NCI-H1048 (cell line): Measurements from ENCODE around the gene KCTD10.
"Not testable (repeated sequence)": the region's sequence is repeated elsewhere in the genome, so short reads cannot be mapped to it uniquely, and the experiment has no call there.

Experiments used
- DNase-seq: peaks from one replicate; lab custom pipeline; 2025; lab: John Stamatoyannopoulos, UW

KCTD10 gene

DNA sequence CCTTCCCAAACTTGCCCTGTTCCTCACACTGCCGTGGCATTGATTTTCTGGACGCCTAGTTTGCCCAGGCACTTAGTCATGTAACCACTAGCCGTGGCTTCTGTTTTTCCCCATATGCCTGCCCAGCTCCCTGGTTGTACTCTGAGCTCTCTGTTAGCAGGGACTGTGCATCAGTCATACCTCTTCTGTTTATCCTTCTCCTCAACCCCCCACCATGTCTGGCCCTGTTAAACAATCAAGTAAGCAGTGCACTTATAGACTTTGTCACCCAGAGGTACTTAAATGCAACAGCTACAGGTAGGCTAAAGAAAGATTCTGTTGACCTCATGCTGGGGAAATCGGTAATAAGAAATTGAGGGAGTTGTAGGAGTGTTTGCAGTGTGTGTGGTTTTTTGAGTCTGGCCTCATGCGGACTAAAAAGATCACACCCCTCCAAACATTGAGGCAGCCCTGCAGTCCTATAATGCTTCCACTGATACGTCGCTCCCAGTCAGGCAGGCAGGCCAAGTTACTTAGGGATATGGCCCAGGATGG is 17.3 kb upstream of the KCTD10 start:
- DNase-seq = no peak

DNA sequence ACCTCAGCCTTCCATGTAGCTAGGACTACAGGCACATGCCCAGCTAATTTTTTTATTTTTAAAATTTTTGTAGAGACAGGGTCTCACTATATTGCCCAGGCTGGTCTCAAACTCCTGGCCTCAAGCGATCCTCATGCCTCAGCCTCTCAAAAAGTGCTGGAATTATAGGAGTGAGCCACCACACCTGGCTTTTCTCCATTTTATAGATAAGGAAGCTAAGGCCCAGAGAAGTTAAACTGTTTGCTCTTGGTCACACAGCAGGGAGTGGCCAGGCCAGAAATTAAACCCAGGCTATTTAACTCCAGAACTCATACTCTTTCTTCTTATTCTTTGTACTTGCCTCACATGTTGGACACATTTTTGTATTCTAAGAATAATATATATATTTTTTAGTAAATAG is 16.8 kb upstream of the KCTD10 start:
- DNase-seq = no peak

DNA sequence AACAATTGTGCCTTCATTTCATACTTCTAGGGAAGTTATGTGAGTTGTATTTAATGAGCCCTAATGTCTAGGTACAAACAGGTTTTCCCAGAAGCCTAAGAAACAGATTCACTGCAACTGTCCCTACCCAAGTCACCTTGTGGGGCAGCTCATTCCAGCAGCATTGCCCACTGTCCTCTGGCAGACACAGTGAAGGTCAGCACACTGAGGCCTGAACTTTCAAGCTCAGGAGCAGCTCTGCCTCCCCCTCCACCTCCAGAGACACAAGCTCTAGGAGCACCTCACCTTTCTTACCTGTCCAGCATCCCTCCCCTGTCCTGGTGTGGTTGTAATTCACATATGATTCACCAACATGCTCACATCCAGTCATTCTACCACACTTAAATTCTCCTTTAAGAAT is 16.0 kb upstream of the KCTD10 start:
- DNase-seq = no peak

DNA sequence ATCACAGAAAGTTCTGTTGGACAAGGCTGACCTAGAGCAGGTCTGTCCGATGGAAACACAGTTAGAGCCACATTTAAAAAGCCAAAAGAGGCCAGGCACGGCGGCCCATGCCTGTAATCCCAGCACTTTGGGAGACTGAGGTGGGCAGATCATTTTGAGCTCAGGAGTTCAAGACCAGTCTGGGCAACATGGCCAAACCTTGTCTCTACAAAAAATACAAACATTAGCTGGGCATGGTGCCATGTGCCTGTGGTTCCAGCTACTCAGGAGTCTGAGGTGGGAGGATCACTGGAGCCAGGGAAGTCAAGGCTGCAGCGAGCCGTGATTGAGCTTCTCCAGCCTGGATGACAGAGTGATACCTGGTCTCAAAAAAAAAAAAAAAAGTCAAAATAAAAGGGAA is 15.3 kb upstream of the KCTD10 start:
- no peak for DNase-seq

DNA sequence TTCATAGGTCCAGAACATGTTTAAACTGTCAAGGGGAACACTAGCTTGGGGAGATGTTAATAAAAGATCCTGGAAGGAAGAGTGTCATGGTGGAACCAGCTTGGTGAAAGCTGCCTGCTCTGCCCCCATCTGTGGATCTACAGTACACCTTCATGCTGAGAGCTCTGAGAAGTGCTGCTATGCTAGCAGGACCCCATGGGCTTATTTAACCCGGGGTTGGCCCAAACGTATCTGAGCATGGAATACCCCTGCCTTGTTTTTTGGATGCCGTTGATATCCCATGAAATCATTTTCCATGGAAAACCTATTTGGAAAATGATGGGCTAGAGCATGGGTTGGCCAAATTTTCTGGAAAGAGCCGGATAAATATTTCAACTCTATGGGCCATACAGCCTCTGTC is 14.6 kb upstream of the KCTD10 start:
- no peak for DNase-seq

DNA sequence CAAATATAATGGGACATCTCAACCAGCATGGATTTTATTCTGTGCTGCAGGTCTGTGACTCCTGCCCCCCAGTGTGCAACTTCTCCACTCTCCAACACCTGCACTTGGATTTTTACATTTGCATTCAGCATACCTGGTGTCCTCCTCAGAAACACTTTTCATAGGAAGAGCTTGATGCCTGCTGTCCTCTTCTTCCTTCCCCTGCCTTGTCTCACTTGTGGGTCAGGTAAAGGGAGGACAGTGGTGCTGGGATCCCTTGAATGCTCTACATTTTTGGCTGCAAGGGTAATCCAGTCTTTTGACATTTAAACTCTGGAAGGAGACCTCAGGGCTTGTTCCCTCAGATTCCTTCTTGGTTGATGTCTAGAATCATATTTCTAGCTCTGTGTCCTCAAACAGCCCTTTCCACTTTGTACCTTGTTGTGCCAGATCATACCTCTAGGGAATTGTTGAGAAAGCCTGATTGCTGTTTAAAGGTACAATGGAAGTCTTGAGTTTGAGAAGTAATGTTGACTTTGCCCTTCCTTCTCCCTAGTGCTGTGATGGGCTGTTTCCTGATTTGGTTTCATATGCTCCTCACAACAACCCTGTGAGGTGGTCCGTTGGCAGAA is 13.0 kb upstream of the KCTD10 start:
- DNase-seq = no peak

DNA sequence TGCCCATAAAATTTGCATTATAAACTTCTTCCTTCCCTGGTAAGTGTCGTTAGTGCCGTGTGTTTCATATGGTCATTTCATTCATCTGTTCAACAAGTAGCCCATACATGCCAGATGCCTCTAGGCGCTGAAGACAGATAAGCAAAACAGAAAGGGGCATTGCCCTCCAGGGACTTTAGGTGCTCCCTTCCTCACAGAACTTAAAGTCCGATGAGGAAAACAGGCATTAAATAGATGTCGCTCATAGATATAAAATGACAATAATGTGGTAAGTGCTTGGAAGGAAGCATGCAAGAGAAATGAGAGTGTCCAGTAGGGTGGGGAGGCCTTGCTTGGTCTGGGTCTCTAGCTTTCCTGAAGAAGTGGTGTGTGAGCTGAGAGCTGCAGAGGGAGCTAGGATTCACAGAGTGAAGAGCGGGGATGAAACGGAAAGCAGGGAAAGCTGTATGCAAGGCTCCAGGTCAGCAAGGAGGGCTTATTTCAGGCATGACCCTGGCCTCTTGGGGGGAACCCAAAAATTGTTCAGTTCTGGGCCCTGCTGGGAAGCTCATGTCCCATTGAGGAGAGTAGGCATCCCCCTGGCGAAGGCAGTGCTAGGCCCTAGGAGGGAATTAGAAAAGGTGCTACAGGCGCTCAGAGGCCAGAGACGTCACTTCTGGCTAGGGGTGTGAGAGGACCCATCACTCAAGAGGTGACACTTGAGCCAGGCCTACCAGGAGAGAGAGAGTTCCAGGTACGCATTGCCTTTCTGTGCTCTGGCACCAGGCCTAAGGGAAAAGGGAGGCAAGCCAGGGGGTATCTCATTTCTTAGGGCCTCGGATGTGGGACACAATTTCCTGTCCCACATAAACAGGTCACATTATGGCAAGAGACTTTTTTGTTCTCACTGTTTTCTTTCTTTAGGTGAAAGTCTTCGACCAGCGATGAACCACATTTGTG is 12.2 kb upstream of the KCTD10 start:
- DNase-seq = no peak

DNA sequence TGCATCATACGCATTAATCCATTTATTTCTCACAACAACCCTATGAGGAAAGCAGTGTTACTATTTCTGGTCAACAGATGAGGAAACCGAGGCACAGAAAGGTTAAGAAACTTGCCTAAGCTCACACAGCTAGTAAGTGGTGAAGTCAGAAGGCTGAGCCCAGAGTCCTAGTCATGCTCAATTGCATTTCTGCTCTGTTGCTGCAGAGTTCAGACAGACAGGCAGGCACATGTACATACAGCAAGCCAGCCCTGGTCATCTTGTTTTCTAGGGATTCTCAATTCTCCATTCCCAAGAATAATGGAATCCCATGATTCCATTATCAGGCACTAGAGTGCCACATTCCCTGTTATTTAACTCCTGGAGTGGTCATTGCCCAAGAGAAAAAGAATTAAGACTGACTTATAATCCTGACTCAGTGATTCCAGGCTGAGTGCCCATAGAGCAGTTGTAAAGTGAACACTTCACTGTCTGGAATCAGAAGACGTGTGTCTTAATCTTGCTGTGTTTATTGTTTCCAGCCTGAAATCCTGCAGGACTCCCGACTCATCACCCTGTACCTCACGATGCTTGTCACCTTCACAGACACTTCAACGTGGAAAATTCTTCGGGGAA is 11.1 kb upstream of the KCTD10 start:
- DNase-seq = no peak

DNA sequence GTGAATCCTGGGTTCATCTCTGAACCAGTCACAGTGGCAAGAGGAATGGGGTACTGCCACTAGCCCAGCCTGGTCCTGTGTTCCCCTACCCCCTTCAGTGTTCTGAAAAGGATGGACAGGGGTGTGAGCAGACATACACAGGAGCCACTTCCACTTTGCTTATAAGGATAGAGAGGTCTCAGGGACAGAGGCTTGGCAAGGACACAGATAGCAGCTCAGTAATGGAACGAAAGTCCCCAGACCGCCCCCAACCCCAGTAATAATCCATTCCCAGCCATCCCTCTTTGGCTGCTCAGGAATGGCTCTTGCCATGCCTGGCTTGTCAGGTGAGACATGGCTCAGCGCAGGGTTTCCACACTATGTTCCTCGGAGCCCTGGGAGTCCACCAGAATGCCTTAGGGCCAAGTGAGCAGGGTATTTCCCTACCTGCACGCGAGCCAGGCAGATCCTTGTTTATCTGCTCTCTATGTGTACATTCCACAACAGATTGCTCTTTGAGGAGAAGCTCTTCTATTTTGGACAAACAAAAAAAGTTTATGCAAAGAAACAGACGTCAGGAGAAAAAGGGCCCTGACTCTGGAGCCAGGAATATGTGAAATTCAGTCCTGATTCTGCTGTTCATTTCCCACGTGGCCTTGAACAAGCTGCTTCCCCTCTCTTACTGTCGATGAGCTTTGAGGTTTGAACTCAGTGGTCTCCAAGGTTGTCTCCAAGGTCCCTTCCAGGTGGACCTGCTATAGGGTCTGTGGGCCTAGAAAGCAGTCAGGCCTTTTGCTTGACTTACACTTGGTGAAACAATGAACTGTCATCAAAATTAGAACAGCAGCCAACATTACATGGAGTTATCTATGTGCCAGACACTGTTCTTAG is 10.3 kb upstream of the KCTD10 start:
- DNase-seq = no peak

DNA sequence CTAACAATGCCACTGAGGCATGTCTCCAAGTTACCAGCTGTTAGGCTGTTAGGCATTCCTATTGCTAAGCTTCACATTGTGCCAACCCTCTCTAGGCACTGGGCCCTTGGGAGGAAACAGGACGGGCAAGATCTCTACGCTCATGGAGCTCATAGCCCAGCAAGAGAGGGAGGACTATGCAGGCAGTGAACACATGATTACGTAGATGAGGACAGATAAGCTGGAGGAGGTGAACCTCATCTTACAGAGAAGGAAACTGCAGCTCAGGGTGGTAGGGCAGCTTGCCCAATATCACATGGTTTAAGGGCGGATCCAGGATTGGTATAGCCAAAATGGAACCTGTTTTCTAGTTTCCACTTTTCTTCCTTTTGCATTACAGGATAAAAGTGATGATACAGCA is 8.1 kb upstream of the KCTD10 start:
- DNase-seq = no peak

DNA sequence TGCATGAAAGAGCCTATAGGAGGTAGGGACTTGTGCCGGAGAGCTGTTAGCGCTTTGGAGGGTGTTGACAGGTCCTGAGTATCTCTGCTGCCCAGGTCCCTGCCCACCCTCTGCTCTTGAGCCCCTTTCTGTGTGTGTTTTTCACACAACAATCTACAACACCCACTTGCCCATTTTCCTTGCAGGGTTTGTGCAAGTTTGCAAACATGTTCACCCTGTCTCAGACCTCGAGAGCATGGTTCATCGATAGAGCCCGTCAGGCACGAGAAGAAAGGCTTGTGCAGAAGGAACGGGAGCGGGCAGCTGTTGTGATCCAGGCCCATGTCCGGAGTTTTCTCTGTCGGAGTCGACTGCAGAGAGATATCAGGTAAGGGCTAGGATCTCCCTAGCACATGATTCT is 6.2 kb upstream of the KCTD10 start:
- no peak for DNase-seq

DNA sequence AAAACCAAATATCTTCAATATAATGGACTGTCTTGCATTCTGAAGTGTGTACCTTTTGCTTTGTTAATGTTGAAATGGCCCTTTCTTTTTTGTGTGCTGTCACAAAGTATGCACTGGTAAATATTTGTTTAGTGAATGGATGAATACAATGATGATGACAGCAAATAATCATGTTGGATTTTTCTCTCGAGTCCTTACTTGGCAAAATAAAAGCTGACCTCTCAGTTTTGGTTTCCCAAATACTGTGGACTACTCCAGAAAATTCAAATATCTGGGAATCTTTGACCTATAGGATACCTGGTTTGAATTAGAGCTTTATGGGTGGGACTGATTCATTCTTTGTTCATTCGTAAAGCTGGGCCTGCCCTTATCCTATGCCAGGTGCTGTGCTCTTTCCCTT is 5.8 kb upstream of the KCTD10 start:
- DNase-seq = no peak

DNA sequence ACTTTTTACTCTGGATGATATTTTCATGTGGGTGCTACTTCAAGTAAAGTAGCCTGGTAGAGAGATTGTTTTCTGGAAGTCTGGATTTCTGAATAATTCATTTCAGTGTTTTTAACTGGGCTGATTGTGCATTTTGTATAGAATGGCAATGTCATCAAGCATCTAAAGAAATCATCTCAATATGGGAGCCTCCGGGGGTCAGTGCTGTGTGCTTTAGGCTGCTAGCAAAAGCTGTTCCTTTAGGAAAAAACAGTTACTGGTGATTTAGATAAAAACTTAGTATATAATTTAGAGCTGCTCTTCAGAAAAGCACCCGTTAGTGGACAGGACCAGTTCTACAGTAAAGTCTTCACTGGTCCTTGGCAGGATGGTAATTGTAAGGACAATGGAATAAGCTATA is 5.4 kb upstream of the KCTD10 start:
- no peak for DNase-seq

DNA sequence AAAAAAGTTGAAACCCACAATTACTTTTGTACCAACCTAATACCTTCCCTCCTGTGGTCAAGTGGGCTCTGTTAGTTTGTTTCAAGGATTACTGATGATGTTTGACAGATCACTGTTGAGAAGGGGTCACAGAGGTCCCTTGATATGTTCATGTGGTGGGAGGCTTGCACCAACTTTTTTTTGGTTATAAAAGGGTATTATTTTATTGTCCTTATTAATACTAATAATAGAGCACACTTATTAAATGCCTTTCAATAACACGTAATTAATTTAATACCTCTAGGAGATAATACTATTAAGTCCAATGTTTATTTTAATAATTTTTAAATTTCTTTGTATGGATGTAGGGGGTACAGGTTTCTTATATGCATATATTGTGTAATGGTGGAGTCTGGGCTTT is 4.8 kb upstream of the KCTD10 start:
- DNase-seq = no peak

DNA sequence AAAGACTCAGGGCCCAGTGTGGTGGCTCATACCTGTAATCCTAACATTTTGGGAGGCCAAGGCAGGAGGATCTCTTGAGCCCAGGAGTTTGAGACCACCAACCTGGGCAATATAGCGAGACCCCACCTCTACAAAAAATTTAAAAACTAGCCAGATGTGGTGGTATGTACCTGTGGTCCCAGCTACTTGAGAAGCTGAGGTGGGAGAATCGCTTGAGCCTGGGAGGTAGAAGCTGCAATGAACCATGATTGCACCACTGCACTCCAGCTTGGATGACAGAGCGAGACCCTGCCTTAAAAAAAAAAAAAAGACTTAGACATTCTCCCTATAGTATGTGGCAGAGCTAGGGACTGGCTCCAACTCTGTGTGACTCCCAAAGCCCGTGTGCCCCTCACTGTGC is 3.3 kb upstream of the KCTD10 start:
- DNase-seq = no peak

DNA sequence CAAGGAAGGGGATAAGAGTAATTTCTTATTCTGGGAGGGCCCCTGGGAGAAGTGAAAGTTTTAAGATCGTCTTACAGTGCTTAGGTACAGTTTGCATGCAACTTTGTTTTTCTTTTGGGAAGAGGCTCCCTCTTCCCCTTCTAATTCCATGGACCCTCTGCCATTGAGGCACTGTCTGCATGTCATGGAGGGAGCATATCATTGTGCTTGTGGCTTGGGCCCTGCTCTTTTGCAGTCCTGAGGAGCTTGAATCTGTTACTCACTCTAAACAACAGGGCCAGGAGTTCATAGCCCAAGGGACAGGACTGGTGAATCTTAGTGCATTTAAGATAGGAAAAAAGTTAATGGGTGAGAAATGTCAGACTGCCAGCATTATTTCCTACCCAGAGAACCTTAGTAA is 2.7 kb upstream of the KCTD10 start:
- DNase-seq = no peak

DNA sequence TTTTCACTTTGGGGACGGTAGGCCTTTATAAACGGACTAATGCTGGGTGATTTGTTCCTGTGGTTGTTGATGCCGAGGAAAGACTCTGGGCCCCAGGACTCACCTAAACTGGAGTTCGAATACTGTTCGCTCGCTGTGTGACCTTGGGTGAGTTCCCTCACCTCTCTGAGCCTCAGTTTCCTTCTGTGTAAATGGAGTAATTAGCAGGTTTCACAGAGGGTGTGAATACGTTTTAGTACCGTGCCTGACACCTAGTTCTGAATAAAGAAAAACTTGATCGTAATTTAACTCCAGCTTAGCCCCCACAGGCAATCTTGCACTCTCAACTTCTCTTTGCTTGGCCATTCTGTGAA is 839 bp upstream of the KCTD10 start:
- DNase-seq = no peak

DNA sequence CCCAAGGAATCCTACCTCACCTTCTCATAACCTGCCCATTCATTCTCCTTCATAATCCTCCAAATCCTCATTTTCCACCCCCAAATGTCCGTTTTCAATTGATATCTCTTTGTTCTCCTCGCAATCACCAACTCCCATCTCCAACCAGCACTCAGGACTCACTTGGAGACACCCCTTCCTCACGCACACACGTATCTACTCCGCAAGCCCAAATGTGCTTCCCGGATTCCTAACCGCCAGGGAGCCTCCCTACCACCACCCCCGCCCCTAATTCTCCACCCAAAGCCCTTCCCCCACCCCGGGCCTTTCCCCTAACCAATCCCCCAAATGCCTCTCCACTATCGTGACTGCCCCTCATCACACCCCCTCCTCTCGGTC is 304 bp downstream of the KCTD10 start:
- DNase-seq = no peak

DNA sequence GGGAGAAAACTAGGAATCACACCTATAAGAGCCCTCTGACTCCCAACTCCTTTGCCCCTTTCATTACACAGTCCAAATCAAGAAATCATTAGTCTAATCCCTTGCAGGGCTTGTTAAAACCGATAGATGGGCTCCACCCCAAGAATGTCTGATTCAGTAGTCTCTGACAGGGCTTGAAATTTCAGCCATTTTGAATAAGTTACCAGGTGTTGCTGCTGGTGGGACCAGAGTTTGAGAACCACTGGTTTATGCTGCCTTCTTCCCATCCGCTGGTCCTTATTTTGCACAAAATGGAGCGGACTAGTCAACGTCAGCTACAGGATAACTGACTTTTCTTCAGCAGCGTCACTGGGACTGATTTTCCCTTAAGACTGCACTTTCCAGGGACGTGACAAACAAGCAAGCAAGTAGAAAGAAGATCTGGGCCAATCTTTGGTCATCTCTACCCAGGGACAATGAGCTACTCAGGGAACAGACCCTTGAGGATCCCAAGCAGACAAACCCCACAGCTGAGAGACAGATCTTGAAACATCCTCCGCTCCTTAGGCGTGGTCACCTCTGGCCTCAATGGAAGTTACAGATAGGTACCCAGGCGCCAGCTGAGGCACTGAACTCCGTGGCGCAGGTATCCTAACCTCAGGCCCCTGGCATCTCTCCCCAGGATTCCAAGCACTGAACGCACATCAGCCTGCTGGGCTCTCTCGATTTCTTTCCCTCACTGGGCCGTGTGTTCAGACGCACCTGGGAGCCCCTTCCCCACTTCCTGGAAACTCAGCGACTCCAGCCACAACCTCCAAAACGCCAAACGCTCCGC is 900 bp downstream of the KCTD10 start:
- no peak for DNase-seq

DNA sequence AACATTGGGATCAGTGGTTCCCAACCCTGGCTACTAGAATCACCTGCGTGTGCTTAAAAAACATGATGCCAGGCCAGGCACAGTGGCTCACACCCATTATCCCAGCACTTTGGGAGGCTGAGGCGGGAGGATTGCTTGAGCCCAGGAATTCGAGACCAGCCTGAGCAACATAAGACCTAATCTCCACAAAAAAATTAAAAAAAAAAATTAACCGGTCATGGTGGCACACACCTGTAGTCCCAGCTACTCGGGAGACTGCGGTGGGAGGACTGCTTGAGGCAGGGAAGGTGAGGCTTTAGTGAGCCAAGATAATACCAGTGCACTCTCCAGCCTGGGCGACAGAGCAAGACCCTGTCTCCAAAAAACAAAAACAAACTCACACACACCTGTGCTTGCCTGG is 2.0 kb downstream of the KCTD10 start:
- no peak for DNase-seq

DNA sequence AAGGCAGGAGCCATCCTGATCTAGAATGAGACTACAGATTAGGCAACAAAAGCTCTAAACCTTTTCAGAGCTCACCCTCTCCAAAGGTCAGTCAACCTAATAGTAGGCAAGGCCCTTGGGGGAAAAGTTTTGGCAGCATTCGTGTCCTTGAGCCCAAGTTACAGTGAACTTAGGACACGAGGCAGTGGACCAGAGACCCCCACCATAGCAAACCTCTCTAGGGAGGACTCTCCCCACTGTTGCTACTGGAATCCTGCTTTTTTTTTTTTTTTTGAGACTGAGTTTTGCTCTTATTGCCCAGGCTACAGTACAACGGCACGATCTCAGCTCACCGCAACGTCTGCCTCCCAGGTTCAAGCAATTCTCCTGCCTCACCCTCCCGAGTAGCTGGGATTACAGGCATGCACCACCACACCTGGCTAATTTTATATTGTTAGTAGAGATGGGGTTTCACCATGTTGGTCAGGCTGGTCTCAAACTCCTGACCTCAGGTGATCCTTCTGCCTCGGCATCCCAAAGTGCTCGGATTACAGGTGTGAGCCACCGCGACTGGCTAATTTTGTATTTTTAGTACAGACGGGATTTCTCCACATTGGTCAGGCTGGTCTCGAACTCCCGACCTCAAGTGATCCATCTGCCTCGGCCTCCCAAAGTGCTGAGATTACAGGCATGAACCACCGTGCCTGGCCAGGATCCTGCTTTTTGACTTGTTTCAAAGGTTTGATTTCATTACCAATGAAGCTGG is 3.4 kb downstream of the KCTD10 start:
- not testable (repeated sequence) for DNase-seq
